Nephron progenitor cell (in vitro differentiated cells): ENCODE measurements around the gene RARB.

Experiments
- DNase-seq: peaks from one replicate; pipeline ENCODE4 v3.0.0; 2021
- H3K27ac Mint-ChIP-seq: 2 replicates; pipeline ENCODE4 v1.8.0; 2021; ENCODE audit warnings: mild to moderate bottlenecking, moderate library complexity, mixed read lengths
- H3K27me3 Mint-ChIP-seq: 2 replicates; pipeline ENCODE4 v1.8.0; 2021; ENCODE audit warnings: mild to moderate bottlenecking, low read depth, mixed read lengths; ENCODE audit not compliant: poor library complexity
- H3K36me3 Mint-ChIP-seq: 2 replicates; pipeline ENCODE4 v1.8.0; 2021; ENCODE audit warnings: low read depth, mixed read lengths
- H3K4me1 Mint-ChIP-seq: 2 replicates; pipeline ENCODE4 v1.8.0; 2021; ENCODE audit warnings: mixed read lengths
- H3K4me3 Mint-ChIP-seq: 2 replicates; pipeline ENCODE4 v1.8.0; 2021; ENCODE audit warnings: mild to moderate bottlenecking, moderate library complexity, mixed read lengths
- H3K9me3 Mint-ChIP-seq: 2 replicates; pipeline ENCODE4 v1.8.0; 2021; ENCODE audit warnings: mild to moderate bottlenecking, moderate library complexity, mixed read lengths
- TF ChIP-seq, protein P1 (sequence below): fragments of 200-600 bp; sonication (generic); IDR thresholded peaks from 2 replicates; pipeline ENCODE4 v1.5.0; 2021; ENCODE audit warnings: antibody characterized with exemption

The RARB gene

DNA sequence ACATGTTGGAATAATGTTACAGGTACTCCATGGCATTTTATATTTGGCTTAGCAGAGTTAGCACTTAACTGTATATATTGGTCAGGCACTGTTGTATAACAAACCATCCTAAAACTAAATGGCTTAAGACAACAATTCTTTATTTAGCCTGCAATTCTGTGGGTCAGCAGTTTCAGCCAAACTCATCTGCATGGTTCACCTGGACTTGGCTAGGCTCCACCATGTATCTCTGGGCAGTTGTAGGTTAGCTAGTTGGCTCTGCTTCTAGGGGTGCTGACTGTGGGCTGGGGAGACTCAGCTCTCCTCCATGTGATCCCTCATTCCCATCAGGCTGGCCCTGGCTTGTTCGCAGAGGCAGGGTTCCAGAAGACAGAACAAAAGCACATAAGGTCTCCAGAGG lies 34.4 kb downstream of the RARB start:
- no peak for DNase-seq
- peaks cover 29% of the 10 kb centered on the region for H3K36me3 Mint-ChIP-seq
- H3K4me1 Mint-ChIP-seq = peaks cover 26% of the 10 kb centered on the region
- no peak overlapping the region for H3K4me3 Mint-ChIP-seq
- H3K27me3 Mint-ChIP-seq = no peaks in the 10 kb centered on the region
- peak overlapping the region; percentile 59 for H3K27ac Mint-ChIP-seq
- TF ChIP-seq, protein P1, sequence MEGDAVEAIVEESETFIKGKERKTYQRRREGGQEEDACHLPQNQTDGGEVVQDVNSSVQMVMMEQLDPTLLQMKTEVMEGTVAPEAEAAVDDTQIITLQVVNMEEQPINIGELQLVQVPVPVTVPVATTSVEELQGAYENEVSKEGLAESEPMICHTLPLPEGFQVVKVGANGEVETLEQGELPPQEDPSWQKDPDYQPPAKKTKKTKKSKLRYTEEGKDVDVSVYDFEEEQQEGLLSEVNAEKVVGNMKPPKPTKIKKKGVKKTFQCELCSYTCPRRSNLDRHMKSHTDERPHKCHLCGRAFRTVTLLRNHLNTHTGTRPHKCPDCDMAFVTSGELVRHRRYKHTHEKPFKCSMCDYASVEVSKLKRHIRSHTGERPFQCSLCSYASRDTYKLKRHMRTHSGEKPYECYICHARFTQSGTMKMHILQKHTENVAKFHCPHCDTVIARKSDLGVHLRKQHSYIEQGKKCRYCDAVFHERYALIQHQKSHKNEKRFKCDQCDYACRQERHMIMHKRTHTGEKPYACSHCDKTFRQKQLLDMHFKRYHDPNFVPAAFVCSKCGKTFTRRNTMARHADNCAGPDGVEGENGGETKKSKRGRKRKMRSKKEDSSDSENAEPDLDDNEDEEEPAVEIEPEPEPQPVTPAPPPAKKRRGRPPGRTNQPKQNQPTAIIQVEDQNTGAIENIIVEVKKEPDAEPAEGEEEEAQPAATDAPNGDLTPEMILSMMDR = no peak
- no peaks in the 10 kb centered on the region for H3K9me3 Mint-ChIP-seq

DNA sequence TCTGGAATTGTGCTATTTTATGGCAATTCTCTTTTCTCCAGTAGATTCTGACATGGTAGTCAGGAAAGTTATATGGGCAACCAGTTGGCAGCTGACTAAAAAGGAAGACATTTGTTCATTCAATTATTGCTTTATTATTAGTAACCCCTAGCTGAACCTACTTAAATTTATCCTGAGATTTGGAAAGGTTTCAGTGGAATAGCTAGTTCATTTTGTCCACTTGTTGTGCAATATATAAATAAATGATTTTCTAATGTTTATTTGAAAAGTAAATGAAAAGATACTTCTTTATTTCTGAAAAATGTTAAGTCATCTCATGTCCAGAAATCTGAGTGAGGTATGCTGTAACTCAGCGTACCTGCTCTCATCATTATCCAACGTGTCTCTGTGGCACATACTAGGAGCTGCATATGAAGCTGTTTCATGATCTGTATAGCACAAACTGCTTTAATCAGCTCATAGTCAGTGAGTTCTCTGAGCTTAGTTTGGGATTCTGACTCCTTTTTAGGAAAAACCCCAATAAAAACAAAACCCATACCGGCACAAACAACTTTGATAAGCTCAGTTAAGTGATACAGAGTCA lies 35.9 kb downstream of the RARB start:
- H3K27ac Mint-ChIP-seq = no peak overlapping the region
- no peak for DNase-seq
- H3K36me3 Mint-ChIP-seq = peaks cover 29% of the 10 kb centered on the region
- TF ChIP-seq, protein P1 = no peak
- no peaks in the 10 kb centered on the region for H3K27me3 Mint-ChIP-seq
- no peaks in the 10 kb centered on the region for H3K9me3 Mint-ChIP-seq
- no peak overlapping the region for H3K4me3 Mint-ChIP-seq
- peaks cover 18% of the 10 kb centered on the region for H3K4me1 Mint-ChIP-seq

DNA sequence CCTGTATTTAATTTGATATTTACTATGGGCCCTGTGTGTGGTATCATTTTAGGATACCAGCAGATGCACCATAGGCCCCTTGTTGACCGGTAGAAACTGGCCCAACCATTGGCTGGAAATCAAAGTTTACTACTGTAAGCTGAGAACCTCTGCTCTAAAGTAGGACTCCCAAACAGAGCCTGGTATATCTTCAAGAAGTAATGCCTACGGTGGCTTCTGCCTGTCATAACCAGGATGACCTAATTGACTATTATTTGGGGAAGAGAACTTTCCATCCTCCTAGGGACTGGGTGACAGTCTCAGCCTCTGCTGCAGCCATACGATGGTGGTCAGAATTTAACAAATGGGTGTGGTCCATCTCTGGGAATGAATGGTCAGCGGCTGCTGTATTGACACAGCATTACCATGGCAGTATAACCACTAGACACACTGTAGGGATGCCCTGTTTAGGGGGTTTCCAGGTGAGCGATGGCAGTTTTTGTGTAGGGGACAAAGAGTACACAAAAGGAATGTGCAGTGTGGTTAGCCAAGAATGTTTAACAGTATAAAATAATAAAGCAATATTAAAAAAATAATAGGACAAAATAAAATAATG lies 37.3 kb downstream of the RARB start:
- no peaks in the 10 kb centered on the region for H3K9me3 Mint-ChIP-seq

DNA sequence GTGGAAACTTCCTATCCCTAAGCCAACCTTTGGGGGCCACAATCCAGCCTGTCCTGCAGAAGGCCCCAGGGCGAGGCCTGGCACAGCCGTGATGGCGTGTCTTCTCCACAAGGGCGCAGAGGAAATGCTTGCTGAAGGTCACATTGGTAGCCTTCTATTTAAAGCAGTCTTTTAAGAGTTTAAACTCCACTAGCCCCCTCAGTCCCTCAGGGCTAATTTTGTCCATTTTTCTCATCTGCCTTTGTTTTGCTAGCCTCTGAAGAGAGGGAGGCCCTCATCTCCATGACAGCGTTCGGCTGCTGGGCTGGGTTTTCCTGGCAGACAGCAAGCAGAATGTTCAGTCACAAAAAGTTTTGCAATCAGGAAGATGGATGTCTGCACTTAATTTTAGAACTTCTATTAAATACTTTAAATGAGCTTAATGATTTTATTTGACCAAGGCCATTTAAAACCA lies 40.8 kb downstream of the RARB start:
- Mint-ChIP-seq H3K4me1 (peaks cover 32% of the 10 kb centered on the region), H3K36me3 (peaks cover 4% of the 10 kb centered on the region), H3K27ac (peak overlapping the region; percentile 86), H3K9me3 (no peaks in the 10 kb centered on the region), H3K27me3 (no peaks in the 10 kb centered on the region), H3K4me3 (no peak overlapping the region)
- peak; percentile 18 for DNase-seq
- TF ChIP-seq, protein P1 = no peak

More for the DNA sequence above, 37.3 kb downstream of the RARB start:
- Mint-ChIP-seq H3K27me3 (no peaks in the 10 kb centered on the region), H3K36me3 (peaks cover 29% of the 10 kb centered on the region), H3K4me3 (no peak overlapping the region), H3K27ac (no peak overlapping the region), H3K4me1 (peaks cover 18% of the 10 kb centered on the region)
- TF ChIP-seq, protein P1 = no peak
- DNase-seq = no peak

DNA sequence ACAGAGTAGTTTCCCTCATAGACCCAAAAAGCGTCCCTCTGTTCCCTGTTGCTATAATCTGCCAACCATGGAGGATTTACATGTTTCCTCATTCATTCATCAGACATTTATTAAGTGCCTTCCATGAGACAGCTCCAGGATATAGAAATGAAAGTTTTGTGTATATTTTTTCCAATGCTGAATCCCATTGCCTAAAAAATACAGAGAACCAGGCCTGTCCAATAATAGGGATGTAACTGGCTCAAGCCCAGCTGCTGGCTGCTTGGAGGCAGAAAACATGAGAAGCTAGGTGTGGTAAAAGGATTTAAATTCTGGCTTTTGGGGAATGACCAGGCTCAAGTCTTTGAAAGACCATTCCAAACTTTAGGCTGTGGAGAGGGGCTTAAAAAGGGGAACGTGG lies 41.5 kb downstream of the RARB start:
- Mint-ChIP-seq H3K27me3 (no peaks in the 10 kb centered on the region), H3K36me3 (no peaks in the 10 kb centered on the region), H3K27ac (peak overlapping the region; percentile 83), H3K4me1 (peaks cover 33% of the 10 kb centered on the region), H3K9me3 (no peaks in the 10 kb centered on the region), H3K4me3 (no peak overlapping the region)
- no peak for DNase-seq
- TF ChIP-seq, protein P1 = no peak
